HepG2 (cell line): ENCODE measurements around the gene PARP2. TPM values are rescaled to one million over a fixed set of nuclear protein-coding genes. Genes with fewer than 3 reads are reported as not detected.

ENCODE experiments used
- ATAD3A ChIP-seq: sonication (generic); formaldehyde crosslinking; IDR thresholded peaks from 2 replicates; pipeline ENCODE4 v1.4.0; 2020; ENCODE audit warnings: missing genetic modification reagents
- FOSL2 ChIP-seq: sonication (generic); formaldehyde crosslinking; IDR thresholded peaks from 2 replicates; pipeline ENCODE4 v1.4.0; 2020; ENCODE audit warnings: missing genetic modification reagents
- GRHL1 ChIP-seq: sonication (generic); formaldehyde crosslinking; conservative IDR thresholded peaks from 2 replicates; pipeline ENCODE4 v1.8.0; 2022; ENCODE audit warnings: missing genetic modification reagents
- GTF2F1 ChIP-seq: fragments of 150-350 bp; IDR thresholded peaks from 2 replicates; pipeline ENCODE4 v1.6.1; 2014; ENCODE audit warnings: low read length
- HNF1B ChIP-seq: sonication (generic); formaldehyde crosslinking; IDR thresholded peaks from 2 replicates; pipeline ENCODE4 v1.5.1; 2020; ENCODE audit warnings: mild to moderate bottlenecking, moderate library complexity, missing genetic modification reagents
- MED1 ChIP-seq: sonication (generic); formaldehyde crosslinking; IDR thresholded peaks from 2 replicates; pipeline ENCODE4 v1.4.0; 2020; ENCODE audit warnings: missing genetic modification reagents
- NFIC ChIP-seq: IDR thresholded peaks from 2 replicates; pipeline ENCODE4 v1.6.1; 2012; ENCODE audit warnings: mild to moderate bottlenecking, low read length, inconsistent platforms
- PHF20 ChIP-seq: sonication (generic); formaldehyde crosslinking; IDR thresholded peaks from 2 replicates; pipeline ENCODE4 v1.5.0; 2020; ENCODE audit warnings: mild to moderate bottlenecking, missing genetic modification reagents
- PHF5A ChIP-seq: IDR thresholded peaks from one replicate; pipeline ENCODE4 v1.6.1; 2018; ENCODE audit warnings: low read depth, missing genetic modification reagents; ENCODE audit not compliant: unreplicated experiment
- SP5 ChIP-seq: IDR thresholded peaks from 2 replicates; pipeline ENCODE4 v1.6.1; 2016; ENCODE audit warnings: low read depth, borderline replicate concordance
- TFDP1 ChIP-seq: IDR thresholded peaks from 2 replicates; pipeline ENCODE4 v1.6.1; 2016; ENCODE audit warnings: missing compliant biosample characterization, missing genetic modification reagents, borderline replicate concordance
- ZBED4 ChIP-seq: sonication (generic); formaldehyde crosslinking; IDR thresholded peaks from 2 replicates; pipeline ENCODE4 v1.4.0; 2020; ENCODE audit warnings: missing genetic modification reagents, borderline replicate concordance
- ZNF292 ChIP-seq: sonication (generic); formaldehyde crosslinking; IDR thresholded peaks from 2 replicates; pipeline ENCODE4 v1.8.1; 2022; ENCODE audit warnings: mild to moderate bottlenecking, low read depth, missing genetic modification reagents, borderline replicate concordance
- ZNF510 ChIP-seq: sonication (generic); formaldehyde crosslinking; IDR thresholded peaks from 2 replicates; pipeline ENCODE4 v1.4.0; 2020; ENCODE audit warnings: low read depth, mild to moderate bottlenecking, missing genetic modification reagents
- ZNF597 ChIP-seq: sonication (generic); formaldehyde crosslinking; IDR thresholded peaks from 2 replicates; pipeline ENCODE4 v1.5.0; 2020; ENCODE audit warnings: missing genetic modification reagents
- ZSCAN25 ChIP-seq: sonication (generic); formaldehyde crosslinking; IDR thresholded peaks from 2 replicates; pipeline ENCODE4 v1.8.0; 2022; ENCODE audit warnings: mild to moderate bottlenecking, missing genetic modification reagents
- polyA plus RNA-seq, 8 experiments: library from polyadenylated mRNA; depleted of rRNA in 3 of 8; stranded (reverse) in 7 of 8; unstranded in 1 of 8; fragments of >200 nt; fragmentation: Illumina TruSeq in 4 of 8; extraction: Trizol in 4 of 8; gene quantifications; 2 replicates each; pipeline versions ENCODE4 v1.2.1 to v1.2.3, GENCODE V29; 2011 to 2016; ENCODE audit warnings: low read depth in 4 of 8, missing spikeins in 1 of 8, mixed read lengths in 1 of 8; ENCODE audit not compliant: insufficient read depth in 1 of 8
- total RNA-seq, 5 experiments: library from RNA; depleted of rRNA; stranded (reverse); fragments of >200 nt; fragmentation: Illumina TruSeq; extraction: Trizol; gene quantifications; 2 replicates each; pipeline ENCODE4 v1.2.3, GENCODE V29; 2016; ENCODE audit warnings: low read depth in 1 of 5

PARP2 gene
- total and polyA plus RNA-seq, 2 of the 13 experiments (the other 11 are each of a cell fraction or from before 2014, with no cell fraction given): 37.3 to 38.4 TPM

- TF ChIP-seq ZBED4 (CRISPR knock-in tag): no peak
- no peak for TF ChIP-seq ZNF510 (CRISPR knock-in tag)
- TF ChIP-seq GRHL1 (CRISPR knock-in tag): no peak
- peak; percentile 27; the same call in 1 of the 2 replicates for TF ChIP-seq TFDP1 (CRISPR knock-in tag)
- peak; percentile 94; the same call in 1 of the 2 replicates for TF ChIP-seq ZNF292 (CRISPR knock-in tag)
- peak; percentile 30; the same call in 1 of the 2 replicates for TF ChIP-seq FOSL2 (CRISPR knock-in tag)
- TF ChIP-seq HNF1B: peak; percentile 89
- TF ChIP-seq MED1: peak; percentile 62
- TF ChIP-seq ZNF597 (CRISPR knock-in tag): no peak
- TF ChIP-seq ATAD3A (CRISPR knock-in tag): no peak
- TF ChIP-seq NFIC: no peak
- TF ChIP-seq SP5 (CRISPR knock-in tag): no peak
- TF ChIP-seq PHF20: no peak
- no peak for TF ChIP-seq GTF2F1
- peak; percentile 60; the same call in 1 of the 2 replicates for TF ChIP-seq ZSCAN25 (CRISPR knock-in tag)
- TF ChIP-seq PHF5A: no peak
Observed at GRCh38 chr14:20376071-20376588, 32.7 kb downstream of the PARP2 start (continued).
